GM12801 (cell line): ENCODE measurements around the gene ZBTB7C.

ENCODE experiments used
- TF ChIP-seq, protein P1 (sequence below): IDR thresholded peaks from one replicate; pipeline ENCODE4 v1.5.1; 2011; ENCODE audit warnings: control low read depth; ENCODE audit not compliant: insufficient read length; ENCODE audit errors: extremely low read depth

The ZBTB7C gene

DNA sequence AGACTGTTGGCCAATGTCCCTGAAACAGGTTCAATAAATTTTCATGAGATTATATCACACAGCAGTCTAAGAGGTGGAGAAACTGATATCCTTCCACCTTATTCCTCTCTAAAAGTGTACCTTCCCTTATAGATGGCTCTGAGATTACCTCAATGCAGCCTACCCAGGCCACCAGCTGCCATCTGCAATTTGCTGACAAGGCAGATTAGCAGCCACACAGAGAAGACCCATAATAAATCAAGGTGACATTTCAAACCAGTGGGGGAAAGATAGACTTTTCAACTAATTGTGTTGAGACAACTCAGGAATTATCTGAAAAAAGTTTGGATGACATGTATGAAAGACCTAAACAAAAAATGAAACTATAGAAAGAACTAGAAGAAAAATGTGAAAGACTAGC is 43.2 kb downstream of the ZBTB7C start:
- TF ChIP-seq, protein P1, sequence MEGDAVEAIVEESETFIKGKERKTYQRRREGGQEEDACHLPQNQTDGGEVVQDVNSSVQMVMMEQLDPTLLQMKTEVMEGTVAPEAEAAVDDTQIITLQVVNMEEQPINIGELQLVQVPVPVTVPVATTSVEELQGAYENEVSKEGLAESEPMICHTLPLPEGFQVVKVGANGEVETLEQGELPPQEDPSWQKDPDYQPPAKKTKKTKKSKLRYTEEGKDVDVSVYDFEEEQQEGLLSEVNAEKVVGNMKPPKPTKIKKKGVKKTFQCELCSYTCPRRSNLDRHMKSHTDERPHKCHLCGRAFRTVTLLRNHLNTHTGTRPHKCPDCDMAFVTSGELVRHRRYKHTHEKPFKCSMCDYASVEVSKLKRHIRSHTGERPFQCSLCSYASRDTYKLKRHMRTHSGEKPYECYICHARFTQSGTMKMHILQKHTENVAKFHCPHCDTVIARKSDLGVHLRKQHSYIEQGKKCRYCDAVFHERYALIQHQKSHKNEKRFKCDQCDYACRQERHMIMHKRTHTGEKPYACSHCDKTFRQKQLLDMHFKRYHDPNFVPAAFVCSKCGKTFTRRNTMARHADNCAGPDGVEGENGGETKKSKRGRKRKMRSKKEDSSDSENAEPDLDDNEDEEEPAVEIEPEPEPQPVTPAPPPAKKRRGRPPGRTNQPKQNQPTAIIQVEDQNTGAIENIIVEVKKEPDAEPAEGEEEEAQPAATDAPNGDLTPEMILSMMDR: no peak

DNA sequence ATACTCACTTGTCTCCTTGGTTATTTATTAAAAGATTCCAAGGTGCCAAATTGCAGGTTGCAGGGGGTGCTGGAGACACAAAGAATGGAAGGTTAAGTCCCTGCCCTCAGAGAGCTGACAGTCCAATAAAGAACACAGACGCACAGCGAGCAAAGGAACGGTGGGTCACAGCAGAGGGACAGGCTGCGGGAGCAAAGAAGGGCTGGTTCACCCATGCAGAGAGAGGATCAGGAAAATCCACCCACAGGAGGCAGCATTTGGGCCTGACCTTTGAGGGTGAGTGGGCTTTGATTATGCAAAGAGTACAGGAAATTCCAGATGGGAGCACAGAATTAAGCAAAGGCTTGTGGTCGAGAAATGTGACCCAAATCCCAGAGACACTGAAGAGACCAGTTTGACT is 45.0 kb downstream of the ZBTB7C start:
- TF ChIP-seq, protein P1: no peak

DNA sequence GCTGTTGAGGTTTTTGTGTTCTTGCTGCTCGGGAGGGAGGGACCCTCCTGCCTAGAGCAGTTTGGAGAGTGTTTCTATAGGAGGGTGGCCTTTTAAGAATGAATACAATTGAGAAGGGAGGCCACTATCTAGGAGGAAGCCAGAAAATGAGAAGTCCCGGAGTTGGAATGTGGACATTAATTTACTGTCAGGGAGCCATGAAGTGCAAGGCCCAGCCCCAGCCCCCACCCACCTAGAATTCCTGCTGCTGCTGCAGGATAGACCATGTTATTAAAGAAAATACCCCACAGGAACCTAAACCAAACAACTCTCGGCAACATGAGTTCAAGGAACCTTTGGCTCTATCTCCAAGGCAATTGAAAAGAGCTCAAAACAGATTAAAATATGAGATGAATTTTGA is 46.0 kb downstream of the ZBTB7C start:
- TF ChIP-seq, protein P1: no peak

DNA sequence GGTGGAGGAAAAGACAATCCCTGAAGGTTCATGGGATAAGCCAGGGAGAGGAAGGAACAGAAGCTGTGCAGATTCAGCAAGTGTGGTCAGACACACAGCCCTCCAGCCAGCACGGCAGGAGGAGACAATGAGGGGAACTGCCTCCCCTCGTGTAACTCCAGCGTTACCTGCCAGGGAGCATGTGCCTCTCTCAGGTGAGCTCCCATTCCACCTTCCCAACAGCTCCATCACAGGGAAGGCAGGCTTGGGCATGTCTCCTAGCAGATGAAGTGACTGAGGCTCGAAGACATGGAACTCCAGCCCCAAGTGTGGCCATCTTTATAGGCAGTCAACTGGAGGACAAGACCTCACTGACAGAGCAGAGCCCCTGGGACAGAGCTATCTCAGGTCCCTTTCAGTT is 47.4 kb downstream of the ZBTB7C start:
- TF ChIP-seq, protein P1: no peak

DNA sequence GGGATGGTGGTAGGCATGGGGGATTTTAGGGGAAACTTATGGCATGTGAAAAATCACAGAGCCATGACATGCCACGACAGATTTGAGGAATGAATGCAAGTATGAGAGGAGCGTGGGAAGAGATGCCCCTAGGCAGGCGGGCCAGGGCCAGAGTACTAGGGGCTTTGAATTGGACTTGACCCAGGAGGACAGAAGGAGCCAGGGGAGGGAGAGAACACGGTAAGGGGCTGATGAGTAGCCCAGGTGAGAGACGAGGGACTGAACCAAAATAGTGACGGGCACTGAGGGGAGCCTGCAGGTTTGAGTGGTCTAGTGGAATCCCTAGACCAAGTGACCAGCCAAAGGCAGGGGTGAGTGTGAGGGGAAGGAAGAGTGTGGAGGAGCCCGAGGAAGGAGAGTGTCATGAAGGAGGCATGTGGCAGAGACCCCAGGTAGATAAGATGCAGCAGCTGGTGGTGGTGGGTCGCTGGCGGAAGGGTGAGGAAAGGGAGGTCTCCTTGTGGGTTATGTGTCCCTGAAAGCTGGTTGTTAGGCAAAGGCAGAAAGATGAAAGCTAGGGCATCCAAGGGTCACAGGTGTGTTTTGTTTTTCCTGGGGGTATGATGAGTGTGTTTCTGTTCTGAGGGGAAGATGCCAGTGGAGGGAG is 48.7 kb downstream of the ZBTB7C start:
- TF ChIP-seq, protein P1: no peak

DNA sequence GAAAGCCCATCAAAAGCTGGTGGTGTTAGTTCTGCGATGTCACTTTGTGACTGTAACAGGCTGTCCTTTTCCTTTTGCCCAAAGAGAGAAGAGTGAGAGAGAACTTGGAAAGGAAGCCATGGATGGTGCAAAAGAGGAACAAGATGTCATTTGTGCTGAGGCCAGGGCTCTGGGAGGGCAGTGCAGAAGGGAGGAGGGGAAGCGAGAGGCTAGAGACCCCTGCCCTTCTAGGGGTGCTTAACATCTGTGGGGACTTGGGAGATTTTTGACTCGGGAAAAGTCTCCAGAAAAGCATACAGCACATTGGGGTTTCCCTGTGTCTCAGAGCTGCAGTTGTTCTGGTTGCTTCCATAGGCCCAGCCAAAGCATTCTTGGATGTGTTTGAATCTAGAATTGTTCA is 49.6 kb downstream of the ZBTB7C start:
- TF ChIP-seq, protein P1: no peak

DNA sequence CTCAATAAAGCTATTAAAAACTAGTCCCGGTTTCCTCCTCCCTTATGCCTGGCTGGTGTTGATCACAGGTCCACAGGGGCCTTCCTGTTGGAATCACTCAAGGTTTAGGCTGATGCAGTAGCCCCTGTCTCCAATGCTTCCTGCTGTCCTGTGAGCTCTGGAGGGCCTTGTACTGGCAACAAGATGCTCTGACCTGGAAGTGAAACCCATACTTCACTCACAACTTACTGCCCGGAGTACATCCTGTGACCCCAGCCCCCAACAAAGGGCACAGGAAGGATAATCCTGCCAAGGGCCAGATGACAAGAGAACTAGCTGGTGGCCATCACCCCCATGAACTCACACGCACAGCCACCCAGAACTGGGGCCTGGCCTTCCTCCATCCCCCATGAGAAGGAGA is 50.3 kb downstream of the ZBTB7C start:
- TF ChIP-seq, protein P1: no peak
